ENCODE results near the gene ZFP36L1. TPM values are rescaled to one million over a fixed set of nuclear protein-coding genes. Genes with fewer than 3 reads are reported as not detected.

ZFP36L1 gene
- total and polyA plus RNA-seq, 9 of the 15 experiments (the other 6 are each of a cell fraction or from before 2014, with no cell fraction given): 1.3 to 26.6 (median 3.7) TPM

DNA sequence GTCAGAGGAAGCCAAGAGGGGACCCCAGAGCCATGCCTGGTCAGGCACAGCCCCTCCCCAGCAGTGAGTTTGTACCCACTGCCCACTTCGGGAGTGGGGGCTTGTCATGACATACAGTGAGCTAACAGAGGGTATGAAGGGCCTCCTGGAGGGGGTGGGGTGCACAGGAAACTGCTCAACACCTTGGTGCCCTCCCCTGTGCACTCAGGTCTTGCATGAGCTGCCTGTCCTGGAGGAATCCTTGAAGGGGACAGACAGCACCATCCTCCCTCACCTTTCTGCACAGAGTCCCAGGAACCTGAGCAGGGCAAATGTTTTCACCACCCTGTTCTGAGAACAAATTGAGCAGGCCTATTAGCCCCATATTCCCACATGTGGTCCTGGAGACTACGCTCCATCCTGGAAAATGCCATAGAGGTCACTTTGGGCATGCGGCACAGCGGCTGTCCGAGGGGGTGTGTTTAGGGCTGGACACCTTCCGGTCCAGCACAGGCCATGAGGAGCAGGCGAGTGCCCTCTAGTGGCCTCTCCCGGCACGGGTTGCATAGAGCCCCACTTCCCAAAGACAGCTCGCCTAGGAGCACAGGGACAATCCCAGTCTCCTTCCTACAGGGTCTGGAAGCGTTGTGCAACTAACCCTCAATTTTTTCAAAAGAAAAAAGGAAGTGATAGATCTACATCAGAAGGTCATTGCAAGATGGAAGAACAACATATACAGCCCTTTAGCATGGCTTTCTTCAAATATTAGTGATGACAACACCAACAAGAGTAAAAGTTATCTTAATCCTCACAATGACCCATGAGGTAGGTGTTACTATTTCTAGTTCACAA lies 31.9 kb upstream of the ZFP36L1 start (continued):
- TF ChIP-seq, protein P1, sequence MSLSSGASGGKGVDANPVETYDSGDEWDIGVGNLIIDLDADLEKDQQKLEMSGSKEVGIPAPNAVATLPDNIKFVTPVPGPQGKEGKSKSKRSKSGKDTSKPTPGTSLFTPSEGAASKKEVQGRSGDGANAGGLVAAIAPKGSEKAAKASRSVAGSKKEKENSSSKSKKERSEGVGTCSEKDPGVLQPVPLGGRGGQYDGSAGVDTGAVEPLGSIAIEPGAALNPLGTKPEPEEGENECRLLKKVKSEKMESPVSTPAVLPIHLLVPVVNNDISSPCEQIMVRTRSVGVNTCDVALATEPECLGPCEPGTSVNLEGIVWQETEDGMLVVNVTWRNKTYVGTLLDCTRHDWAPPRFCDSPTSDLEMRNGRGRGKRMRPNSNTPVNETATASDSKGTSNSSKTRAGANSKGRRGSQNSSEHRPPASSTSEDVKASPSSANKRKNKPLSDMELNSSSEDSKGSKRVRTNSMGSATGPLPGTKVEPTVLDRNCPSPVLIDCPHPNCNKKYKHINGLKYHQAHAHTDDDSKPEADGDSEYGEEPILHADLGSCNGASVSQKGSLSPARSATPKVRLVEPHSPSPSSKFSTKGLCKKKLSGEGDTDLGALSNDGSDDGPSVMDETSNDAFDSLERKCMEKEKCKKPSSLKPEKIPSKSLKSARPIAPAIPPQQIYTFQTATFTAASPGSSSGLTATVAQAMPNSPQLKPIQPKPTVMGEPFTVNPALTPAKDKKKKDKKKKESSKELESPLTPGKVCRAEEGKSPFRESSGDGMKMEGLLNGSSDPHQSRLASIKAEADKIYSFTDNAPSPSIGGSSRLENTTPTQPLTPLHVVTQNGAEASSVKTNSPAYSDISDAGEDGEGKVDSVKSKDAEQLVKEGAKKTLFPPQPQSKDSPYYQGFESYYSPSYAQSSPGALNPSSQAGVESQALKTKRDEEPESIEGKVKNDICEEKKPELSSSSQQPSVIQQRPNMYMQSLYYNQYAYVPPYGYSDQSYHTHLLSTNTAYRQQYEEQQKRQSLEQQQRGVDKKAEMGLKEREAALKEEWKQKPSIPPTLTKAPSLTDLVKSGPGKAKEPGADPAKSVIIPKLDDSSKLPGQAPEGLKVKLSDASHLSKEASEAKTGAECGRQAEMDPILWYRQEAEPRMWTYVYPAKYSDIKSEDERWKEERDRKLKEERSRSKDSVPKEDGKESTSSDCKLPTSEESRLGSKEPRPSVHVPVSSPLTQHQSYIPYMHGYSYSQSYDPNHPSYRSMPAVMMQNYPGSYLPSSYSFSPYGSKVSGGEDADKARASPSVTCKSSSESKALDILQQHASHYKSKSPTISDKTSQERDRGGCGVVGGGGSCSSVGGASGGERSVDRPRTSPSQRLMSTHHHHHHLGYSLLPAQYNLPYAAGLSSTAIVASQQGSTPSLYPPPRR (CRISPR knock-in tag; IDR thresholded peaks at IDR 0.05; ENCODE audit: borderline replicate concordance): no peak
- TF ChIP-seq HDAC8 (tag; IDR thresholded peaks at IDR 0.05) (no peak), JUND (IDR thresholded peaks at IDR 0.05; ENCODE audit: borderline replicate concordance, low read depth, low read length) (peak; percentile 48; the same call in 1 of the 2 replicates), JUND (tag; IDR thresholded peaks at IDR 0.05; ENCODE audit: borderline replicate concordance, low read depth, low read length) (no peak; the same call in 2 of the 3 replicates), SMAD2 (IDR thresholded peaks at IDR 0.05; ENCODE audit: low read depth, low read length) (no peak), YY1 (IDR thresholded peaks at IDR 0.05; ENCODE audit: borderline replicate concordance in 1 of 3, control insufficient read depth in 1 of 3, extremely low read depth in 1 of 3, insufficient read depth in 3 of 3, insufficient read length in 1 of 3, insufficient replicate concordance in 2 of 3, low read depth in 1 of 3, low read length in 2 of 3) (peak in 1 of 3 experiments; percentile 33), TEAD4 (IDR thresholded peaks at IDR 0.05; ENCODE audit: low read length) (peak; percentile 14; the same call in 1 of the 2 replicates), TEAD4 (CRISPR knock-in tag; IDR thresholded peaks at IDR 0.05; ENCODE audit: borderline replicate concordance) (no peak), ZSCAN29 (IDR thresholded peaks at IDR 0.05) (no peak), HCFC1 (IDR thresholded peaks at IDR 0.05; ENCODE audit: low read depth, low read length) (peak; percentile 74)
- TF ChIP-seq, protein P2, sequence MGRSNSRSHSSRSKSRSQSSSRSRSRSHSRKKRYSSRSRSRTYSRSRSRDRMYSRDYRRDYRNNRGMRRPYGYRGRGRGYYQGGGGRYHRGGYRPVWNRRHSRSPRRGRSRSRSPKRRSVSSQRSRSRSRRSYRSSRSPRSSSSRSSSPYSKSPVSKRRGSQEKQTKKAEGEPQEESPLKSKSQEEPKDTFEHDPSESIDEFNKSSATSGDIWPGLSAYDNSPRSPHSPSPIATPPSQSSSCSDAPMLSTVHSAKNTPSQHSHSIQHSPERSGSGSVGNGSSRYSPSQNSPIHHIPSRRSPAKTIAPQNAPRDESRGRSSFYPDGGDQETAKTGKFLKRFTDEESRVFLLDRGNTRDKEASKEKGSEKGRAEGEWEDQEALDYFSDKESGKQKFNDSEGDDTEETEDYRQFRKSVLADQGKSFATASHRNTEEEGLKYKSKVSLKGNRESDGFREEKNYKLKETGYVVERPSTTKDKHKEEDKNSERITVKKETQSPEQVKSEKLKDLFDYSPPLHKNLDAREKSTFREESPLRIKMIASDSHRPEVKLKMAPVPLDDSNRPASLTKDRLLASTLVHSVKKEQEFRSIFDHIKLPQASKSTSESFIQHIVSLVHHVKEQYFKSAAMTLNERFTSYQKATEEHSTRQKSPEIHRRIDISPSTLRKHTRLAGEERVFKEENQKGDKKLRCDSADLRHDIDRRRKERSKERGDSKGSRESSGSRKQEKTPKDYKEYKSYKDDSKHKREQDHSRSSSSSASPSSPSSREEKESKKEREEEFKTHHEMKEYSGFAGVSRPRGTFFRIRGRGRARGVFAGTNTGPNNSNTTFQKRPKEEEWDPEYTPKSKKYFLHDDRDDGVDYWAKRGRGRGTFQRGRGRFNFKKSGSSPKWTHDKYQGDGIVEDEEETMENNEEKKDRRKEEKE (IDR thresholded peaks at IDR 0.05; ENCODE audit: borderline replicate concordance in 1 of 2, control insufficient read depth in 1 of 2, low read depth in 2 of 2, low read length in 1 of 2): 0 out of 4 replicates have a peak, but pooled peaks of 1 of the 2 experiments have one; percentile 61
- TF ChIP-seq, protein P3, sequence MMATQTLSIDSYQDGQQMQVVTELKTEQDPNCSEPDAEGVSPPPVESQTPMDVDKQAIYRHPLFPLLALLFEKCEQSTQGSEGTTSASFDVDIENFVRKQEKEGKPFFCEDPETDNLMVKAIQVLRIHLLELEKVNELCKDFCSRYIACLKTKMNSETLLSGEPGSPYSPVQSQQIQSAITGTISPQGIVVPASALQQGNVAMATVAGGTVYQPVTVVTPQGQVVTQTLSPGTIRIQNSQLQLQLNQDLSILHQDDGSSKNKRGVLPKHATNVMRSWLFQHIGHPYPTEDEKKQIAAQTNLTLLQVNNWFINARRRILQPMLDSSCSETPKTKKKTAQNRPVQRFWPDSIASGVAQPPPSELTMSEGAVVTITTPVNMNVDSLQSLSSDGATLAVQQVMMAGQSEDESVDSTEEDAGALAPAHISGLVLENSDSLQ (IDR thresholded peaks at IDR 0.05): peak; percentile 35; the same call in 1 of the 2 replicates
